GM18499 (cell line): ENCODE data around the gene STRBP.
"Not testable (repeated sequence)": the region's sequence is repeated elsewhere in the genome, so short reads cannot be mapped to it uniquely, and the experiment has no call there.

ENCODE experiments used
- ATAC-seq: cut with Tn5 transposase; IDR thresholded peaks from one replicate; pipeline ENCODE4 v1.9.1; 2021; ENCODE audit warnings: moderate number of reproducible peaks; ENCODE audit not compliant: insufficient read depth, unreplicated experiment

Gene STRBP

DNA sequence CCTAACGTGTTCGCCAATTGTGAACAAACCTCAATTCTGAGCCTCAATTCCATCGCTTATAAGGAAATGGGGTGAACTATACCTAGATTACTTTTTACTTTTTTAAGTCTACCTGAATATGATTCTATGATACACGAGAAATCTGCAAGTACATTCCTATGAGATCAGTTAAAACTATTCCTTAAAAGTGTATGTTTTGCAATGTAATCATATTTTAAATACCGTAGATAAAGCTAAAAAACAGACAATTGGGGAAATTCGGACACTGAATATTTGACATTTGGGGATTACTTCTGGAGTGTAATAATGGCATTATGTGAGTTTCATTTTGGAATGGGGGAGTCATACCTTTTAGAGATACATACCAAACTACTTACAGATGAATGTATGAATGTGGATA lies 62.3 kb downstream of the STRBP start:
- no peak for ATAC-seq

DNA sequence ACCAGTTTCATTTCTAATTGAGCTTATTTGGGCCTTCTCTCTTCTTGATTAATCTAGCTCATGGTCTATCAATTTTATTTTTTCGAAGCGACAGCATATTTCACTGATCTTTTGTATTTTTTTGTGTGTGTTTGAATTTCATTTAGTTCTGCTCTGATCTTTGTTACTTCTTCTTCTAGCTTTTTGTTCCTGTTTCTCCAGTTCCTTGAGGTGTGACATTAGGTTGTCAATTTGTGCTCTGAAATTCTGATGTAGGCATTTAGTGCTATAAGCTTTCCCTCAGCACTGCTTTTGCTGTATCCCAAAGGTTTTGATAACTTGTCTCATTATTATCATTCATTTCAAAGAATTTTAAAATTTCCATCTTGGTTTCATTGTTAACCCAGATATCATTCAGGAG lies 67.3 kb downstream of the STRBP start:
- no peak for ATAC-seq

- ATAC-seq: not testable (repeated sequence)
These were observed 67.9 kb downstream of the STRBP start for GRCh38 chr9:123200469-123200868.

DNA sequence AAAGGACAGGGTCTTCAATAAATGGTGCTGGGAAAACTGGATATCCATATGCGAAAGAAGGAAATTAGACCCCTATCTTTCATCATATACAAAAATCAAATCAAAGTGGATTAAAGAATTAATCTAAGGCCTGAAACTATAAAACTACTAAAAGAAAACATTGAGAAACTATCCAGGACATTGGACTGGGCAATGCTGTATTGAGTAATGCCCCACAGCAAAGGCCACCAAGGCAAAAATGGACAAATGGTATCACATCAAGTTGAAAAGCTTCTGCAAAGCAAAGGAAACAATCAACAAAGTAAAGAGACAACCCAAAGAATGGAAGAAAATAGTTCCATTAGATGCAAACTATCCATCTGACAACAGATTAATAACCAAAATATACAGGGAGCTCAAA lies 72.3 kb downstream of the STRBP start:
- ATAC-seq: no peak

- ATAC-seq: no peak
These were observed 74.4 kb downstream of the STRBP start for GRCh38 chr9:123194023-123194422.

DNA sequence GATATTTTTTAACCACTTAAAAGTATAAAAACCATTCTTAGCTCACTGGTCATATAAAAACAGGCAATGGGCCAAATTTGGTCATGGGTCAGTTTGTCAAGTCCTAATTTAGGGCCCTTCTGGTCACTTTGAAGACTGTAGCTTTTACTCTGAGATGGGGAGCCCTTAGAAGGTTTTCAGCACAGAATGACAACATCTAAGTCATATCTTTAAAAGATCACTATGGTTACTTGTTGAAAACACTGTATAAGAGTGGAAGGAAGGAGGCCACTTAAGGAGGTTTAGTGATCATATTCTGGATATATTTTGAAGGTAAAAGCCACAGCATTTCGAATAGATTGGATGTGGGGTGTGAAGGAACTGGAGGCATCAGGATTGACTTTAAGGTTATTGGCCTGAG lies 76.7 kb downstream of the STRBP start:
- no peak for ATAC-seq

DNA sequence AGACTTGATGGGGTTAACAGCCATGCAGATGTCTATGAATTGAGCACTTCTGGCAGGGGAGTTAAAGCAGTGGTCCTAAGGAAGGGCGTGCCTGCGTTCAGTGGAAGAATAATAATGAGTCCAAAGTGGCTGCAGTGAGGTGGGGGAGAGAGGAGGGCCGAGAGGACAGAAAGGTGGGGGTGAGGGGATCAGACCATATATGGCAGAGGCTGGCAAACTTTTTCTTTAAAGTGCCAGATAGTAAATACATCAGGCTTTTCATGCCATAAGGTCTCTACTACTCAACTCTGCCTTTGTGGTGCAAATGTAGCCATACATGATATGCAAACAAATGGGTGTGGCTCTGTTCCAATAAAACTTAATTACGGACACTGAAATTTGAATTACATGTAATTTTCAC lies 77.1 kb downstream of the STRBP start:
- no peak for ATAC-seq

DNA sequence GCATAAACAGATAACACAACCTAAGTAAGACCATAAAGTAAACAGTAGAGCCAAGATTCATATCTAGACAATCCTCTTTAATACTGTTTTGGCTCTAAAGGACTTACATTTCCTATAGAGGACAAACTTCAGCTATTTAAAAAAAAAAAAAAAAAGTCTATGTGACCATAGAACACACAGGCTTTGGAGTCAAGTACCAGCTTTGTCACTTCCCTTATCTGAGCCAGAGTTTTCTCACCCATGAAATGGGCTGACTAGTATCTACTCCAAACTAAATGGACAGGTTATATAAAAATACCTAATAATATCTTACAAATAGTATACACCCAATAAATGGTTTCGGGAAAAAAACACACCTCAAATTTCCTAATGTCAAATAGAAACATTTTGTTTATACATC lies 81.3 kb downstream of the STRBP start:
- no peak for ATAC-seq

GRCh38 chr9:123186029-123186428 lies 82.4 kb downstream of the STRBP start:
- not testable (repeated sequence) for ATAC-seq

DNA sequence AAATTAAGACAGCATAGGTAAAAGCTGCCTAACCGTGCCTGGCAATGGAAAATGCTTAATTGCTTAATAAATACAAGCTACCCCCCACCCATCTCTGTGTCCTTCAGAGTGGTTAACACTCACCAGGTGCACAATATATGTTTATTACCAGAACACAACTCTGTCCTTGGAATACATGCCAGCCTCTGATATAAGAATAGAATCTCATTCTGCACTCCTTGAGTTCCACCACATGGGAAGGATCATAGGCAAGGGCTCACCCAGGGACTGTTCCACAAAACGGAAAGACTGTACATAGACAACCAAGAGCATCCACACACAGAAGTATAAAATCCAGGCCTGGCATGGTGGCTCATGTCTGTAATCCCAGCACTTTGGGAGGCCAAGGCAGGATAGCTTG lies 91.4 kb downstream of the STRBP start:
- ATAC-seq: no peak

GRCh38 chr9:123175854-123176629 lies 92.3 kb downstream of the STRBP start:
- ATAC-seq: no peak

GRCh38 chr9:123174887-123175518 lies 93.4 kb downstream of the STRBP start:
- peak; percentile 75 for ATAC-seq

DNA sequence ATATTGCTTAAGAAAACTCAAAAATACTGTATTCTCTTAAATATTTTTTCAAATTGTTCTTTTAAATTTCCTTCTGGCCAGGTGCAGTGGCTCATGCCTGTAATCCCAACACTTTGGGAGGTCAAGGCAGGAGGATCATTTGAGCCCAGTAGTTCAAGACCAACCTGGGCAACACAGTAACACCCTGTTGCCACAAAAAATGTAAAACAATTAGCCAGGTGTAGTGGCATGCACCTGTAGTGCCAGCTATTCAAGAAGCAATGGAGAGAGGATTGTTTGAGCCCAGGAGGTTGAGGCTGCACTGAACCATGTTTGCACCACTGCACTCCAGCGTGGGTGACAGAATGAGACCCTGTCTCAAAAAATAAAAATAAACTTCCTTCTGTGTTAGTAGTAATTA lies 94.3 kb downstream of the STRBP start:
- ATAC-seq: no peak

DNA sequence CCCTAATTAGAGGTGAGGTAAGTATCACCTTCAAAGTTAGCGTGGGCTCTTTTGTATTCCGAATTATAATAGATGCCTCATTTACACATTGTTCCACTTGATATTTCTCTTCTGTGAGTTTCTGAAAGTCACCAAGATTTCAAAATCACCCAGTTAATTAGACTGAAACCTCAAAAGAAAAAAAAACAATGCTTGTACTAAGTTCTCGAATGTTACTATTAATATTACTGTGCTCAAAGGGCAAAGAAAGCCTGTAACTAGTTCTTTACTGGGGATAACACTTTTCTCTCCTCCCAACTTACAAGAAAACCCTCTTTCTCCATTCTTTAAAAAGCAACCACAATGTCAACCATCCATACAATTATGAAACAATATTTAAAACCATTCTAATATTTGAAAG lies 98.5 kb downstream of the STRBP start:
- ATAC-seq: no peak

DNA sequence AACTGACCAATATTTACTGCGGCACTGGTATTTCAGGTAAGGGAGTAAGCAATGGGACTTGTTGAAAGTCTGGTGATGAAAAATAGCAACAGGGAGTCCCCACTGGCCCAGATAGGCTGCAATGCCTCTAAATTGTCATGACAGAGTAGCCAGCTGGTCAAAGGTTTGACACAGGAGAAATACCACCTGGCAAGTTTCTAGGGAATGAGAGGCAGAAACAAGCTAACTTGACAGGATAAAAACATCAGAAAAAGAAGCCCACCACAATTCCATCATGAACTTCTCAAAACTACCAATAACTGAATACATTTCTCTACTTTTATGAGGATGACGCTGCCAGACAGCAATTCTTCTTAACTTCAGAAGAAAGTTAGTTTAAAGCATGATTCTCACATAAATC lies 99.8 kb downstream of the STRBP start:
- no peak for ATAC-seq

DNA sequence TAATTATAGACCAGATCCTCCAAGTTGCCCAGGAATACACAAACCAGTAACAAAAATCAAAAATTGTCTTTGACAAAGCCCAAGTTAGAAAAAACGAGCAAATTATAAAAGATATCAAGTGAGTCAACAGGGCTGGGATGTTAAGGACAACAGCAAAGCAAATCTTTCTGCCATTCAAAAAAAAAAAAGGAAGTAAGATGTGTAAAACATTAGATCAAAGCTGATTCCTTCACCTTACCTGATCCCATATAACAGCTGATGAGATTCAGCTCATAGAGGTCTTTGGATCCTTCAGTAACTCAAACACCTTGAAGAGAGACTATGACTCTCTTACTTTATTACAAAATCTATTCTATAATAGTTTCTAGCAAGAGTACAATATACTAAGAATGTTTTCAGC lies 100.9 kb downstream of the STRBP start:
- ATAC-seq: no peak

DNA sequence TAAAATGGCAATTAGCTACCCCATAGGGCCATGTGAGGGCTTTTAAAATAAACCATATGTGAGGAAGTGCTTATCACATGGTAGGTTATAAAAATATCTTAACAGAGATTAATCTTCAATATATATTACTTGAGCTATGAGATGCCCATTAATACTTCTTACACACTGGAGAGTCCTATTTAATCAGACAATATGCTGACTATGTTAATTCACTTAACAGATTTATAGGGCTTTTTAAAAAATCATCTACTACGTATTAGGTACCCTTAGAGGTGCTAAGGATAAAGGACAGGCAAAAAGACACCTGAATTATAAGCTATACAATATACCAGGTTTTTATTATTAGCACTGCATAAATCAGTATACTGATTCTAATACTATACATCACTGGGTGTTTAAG lies 102.6 kb downstream of the STRBP start:
- no peak for ATAC-seq

- no peak for ATAC-seq
These were observed 104.1 kb downstream of the STRBP start for GRCh38 chr9:123164285-123164684.

DNA sequence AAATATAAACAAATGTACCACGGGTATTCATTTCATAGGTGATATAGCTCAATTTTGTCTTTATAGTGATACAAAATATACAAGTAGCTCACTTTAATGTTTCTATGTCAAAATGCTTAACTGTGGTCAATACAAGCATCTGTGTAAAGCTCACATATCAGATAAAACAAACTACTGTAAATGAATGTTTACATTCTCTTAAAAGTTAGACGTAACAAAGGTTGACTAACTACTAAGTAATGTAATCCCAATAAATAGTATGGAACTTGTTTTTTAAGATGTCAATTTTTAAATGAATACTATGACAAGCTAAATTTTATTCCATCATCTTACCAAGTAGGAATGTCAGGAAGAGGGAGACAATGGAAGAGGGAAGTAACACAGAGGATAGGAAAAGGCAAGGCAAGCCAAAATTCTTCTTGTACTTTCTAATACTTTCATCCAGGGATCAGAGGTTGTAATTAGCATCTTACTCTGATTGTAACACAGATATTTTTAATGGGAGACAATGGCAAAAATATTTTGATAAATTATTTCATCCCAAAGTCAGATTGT lies 105.5 kb downstream of the STRBP start:
- ATAC-seq: no peak

GRCh38 chr9:123162360-123162759 lies 106.0 kb downstream of the STRBP start:
- no peak for ATAC-seq

GRCh38 chr9:123157221-123157620 lies 111.2 kb downstream of the STRBP start:
- no peak for ATAC-seq
